ENCODE measurements around the gene NEU2. TPM values are rescaled to one million over a fixed set of nuclear protein-coding genes. Genes with fewer than 3 reads are reported as not detected.

NEU2 gene
- total and polyA plus RNA-seq, 9 of the 15 experiments (the other 6 are each of a cell fraction or from before 2014, with no cell fraction given), result not detected

- ChIA-PET POLR2A (no interaction called here), CTCF (ENCODE audit: low intra/inter-chr PET ratio) (no interaction called here)
- Histone ChIP-seq H3K4me3 (no peak overlapping the region), H3K9ac (ENCODE audit: insufficient read depth in 1 of 2, low read depth in 2 of 2, low read length in 2 of 2) (no peak overlapping the region), H2AFZ (ENCODE audit: low read depth, low read length) (no peak overlapping the region), H4K20me1 (replicated peaks; ENCODE audit: control insufficient read depth, insufficient read depth, low read length) (no peaks in the 10 kb centered on the region), H3K4me1 (replicated peaks in 1 of 2; ENCODE audit: control insufficient read depth in 2 of 2, insufficient read depth in 2 of 2, low read length in 2 of 2) (no peaks in the 10 kb centered on the region; a peak in 1 of 5 replicates), H3K27me3 (ENCODE audit: control insufficient read depth in 2 of 2, insufficient read depth in 2 of 2, low read length in 2 of 2) (peaks cover 0 to 52% of the 10 kb centered on the region in 2 experiments; a peak in 3 of 5 replicates), H3K4me2 (ENCODE audit: insufficient read depth, low read length) (no peak overlapping the region), H3K9me1 (ENCODE audit: control insufficient read depth, insufficient read depth, low read length) (no peaks in the 10 kb centered on the region), H3K9me3 (replicated peaks; ENCODE audit: control insufficient read depth, insufficient read depth, low read depth, low read length) (no peaks in the 10 kb centered on the region; the same call in 1 of the 2 replicates), H3K27ac (ENCODE audit: extremely low read depth, low read depth, low read length) (no peak overlapping the region), H3K36me3 (ENCODE audit: control insufficient read depth, insufficient read depth, low read length) (no peaks in the 10 kb centered on the region), H3K79me2 (ENCODE audit: control insufficient read depth, insufficient read depth, low read length) (no peaks in the 10 kb centered on the region)
- FAIRE-seq, result no peak
- in situ Hi-C loops (cut with MboI) (no loop called here), intact Hi-C loops (cut with micrococcal nuclease) (loop anchor here (10.0 kb wide), 1 partner anchor 214 kb away; the partner anchor contains the start of gene ATG16L1)
- no TSS peak for BruUV-seq (replicated peaks)
- TF ChIP-seq SIX5 (IDR thresholded peaks at IDR 0.05; ENCODE audit: borderline replicate concordance in 1 of 2, insufficient read depth in 1 of 2, low read depth in 1 of 2, low read length in 2 of 2), result no peak
- no peak for TF ChIP-seq MTA3 (IDR thresholded peaks at IDR 0.05; ENCODE audit: borderline replicate concordance)
- no peak for TF ChIP-seq NBN (IDR thresholded peaks at IDR 0.05; ENCODE audit: low read depth)
- no peak for TF ChIP-seq SMAD4 (CRISPR knock-in tag; conservative IDR thresholded peaks at IDR 0.05)
- no peak for TF ChIP-seq LCOR (CRISPR knock-in tag; IDR thresholded peaks at IDR 0.05)
- TF ChIP-seq ZC3H8 (IDR thresholded peaks at IDR 0.05), result no peak
- no peak for TF ChIP-seq MIER1 (IDR thresholded peaks at IDR 0.05; ENCODE audit: low read depth)
- no peak for TF ChIP-seq ZNF311 (CRISPR knock-in tag; IDR thresholded peaks at IDR 0.05)
- no peak for TF ChIP-seq EWSR1 (IDR thresholded peaks at IDR 0.05; ENCODE audit: borderline replicate concordance, low read depth, partially characterized antibody)
- no peak for TF ChIP-seq ZNF830 (CRISPR knock-in tag; IDR thresholded peaks at IDR 0.05)
- TF ChIP-seq PRPF4 (IDR thresholded peaks at IDR 0.05; ENCODE audit: insufficient read depth, low read depth, low read length, poor library complexity, severe bottlenecking), result no peak
- ATAC-seq, result no peak
- 14% methylated on average over 4 of the region's 4 CpGs for WGBS (ENCODE audit: insufficient coverage, low coverage, missing lambda C conversion rate)
- DNase-seq (ENCODE audit: extremely low read depth in 1 of 4, low spot score in 3 of 4), result no peak
Measured at GRCh38 chr2:233040571-233040970, 8.1 kb downstream of the NEU2 start.
